Subcutaneous adipose tissue (tissue), 4 donors: Measurements from ENCODE around the gene CEP126. TPM values are rescaled to one million over a fixed set of nuclear protein-coding genes. Genes with fewer than 3 reads are reported as not detected.

Experiments used
- CTCF ChIP-seq: fragments of 450-650 bp; IDR thresholded peaks from one replicate; pipeline ENCODE4 v1.5.1; 2016; ENCODE audit warnings: low read depth, mild to moderate bottlenecking, control low read depth, antibody characterized with exemption, moderate library complexity
- total RNA-seq, 4 donors: library from RNA; depleted of rRNA; stranded (reverse); fragments of >200 nt; gene quantifications; one replicate each; pipeline ENCODE4 v1.1.0, GENCODE V29; 2016

Gene CEP126
- total RNA-seq: 10 to 100 TPM in 3 of 4 donors, 1 to 10 TPM in 1; 8.7 to 20.7 (median 15.6) TPM

- no peak for TF ChIP-seq CTCF
Measured at GRCh38 chr11:101914738-101915426, at the start of gene CEP126. TSS of gene CEP126 (plus strand) at chr11:101915010. CDS start at chr11:101915285, 275 bp downstream.

DNA sequence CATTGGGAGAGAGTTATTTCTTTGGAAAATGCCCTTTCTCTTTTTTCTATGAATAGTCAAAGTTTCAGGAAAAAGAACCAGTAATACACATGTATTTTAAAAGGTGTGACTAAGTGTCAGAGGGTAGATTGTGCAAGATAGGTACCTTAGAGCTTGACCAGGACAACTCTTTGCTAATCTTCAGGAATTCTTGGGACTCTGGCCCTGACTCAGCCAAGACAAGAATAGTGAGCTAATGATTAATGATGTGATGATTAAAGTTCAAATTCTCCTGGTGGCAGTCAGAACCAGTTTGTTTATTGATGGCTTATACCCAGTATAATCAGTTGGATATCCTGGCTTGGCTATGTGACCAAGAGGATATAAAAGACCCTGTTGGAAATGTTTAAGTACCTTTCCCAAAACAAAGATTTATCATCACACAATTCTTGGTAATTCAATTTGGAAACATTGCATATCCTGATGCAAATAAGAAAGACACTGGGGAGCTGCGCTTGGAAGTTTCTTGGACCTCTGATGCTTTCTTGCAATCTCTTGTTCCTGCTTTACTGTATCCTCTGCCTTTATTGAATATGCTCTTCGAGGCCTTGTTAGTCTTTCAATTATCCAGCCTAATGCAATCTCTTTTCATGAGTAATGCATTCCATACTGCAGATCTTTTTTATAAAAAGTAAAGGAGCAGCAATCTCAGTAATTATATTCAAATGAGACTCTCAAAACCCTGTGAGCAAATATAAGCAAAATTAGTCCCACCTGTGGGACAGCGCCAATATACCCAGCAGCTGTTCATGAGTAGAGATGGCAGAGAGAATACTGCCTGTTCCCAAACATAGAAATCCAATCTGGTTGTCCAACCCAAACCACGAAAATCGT, 48.0 kb upstream of the CEP126 start:
- no peak for TF ChIP-seq CTCF

- no peak for TF ChIP-seq CTCF
Measured at GRCh38 chr11:101867951-101868350, 46.9 kb upstream of the CEP126 start.

GRCh38 chr11:101870510-101870909, 44.3 kb upstream of the CEP126 start:
- no peak for TF ChIP-seq CTCF

- TF ChIP-seq CTCF: no peak
Measured at GRCh38 chr11:101872171-101872882, 42.5 kb upstream of the CEP126 start.

DNA sequence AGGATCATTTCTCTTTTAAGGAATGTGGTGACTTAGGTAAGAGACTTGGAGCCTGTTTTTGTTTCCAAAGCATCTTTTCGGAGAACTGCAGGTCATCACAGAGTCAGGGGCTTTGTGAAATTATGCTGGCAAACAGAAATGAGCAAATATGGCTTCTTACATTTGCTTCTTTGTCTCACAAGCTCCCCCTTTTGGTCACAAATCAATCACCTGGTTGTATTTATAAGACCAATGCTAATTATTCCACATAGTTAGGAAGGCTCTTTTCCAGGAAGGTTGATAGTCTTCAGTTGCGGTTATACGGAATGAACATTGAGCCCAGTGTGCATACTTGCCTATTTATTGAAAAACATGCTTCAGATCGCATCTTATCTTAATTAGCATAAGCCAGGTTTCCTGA, 34.6 kb upstream of the CEP126 start:
- no peak for TF ChIP-seq CTCF

GRCh38 chr11:101881586-101881985, 33.2 kb upstream of the CEP126 start:
- TF ChIP-seq CTCF: no peak
